Ammon's horn (tissue), 1 donor: Measurements from ENCODE around the gene FAM193A.
"Not testable (repeated sequence)": the region's sequence is repeated elsewhere in the genome, so short reads cannot be mapped to it uniquely, and the experiment has no call there.

Source experiments
- DNase-seq: peaks from one replicate; pipeline ENCODE4 v3.0.0-alpha.2; 2016; ENCODE audit warnings: low spot score

Gene FAM193A

GRCh38 chr4:2618729-2619128, 82.3 kb downstream of the FAM193A start:
- DNase-seq: not testable (repeated sequence)

DNA sequence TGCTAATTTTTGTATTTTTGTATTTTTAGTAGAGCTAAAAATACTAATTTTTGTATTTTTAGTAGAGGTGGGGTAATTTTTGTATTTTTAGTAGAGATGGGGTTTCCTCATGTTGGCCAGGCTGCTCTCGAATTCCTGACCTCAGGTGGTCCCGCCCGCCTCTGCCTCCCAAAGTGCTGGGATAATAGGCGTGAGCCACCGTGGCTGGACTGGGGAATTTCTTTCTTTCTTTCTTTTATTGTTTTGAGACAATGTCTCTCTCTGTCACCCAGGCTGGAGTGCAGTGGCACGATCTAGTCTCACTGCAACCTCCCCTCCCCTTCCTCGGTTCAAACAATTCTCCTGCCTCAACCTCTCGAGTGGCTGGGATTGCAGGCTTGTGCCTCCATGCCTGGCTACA, 83.0 kb downstream of the FAM193A start:
- no peak for DNase-seq

DNA sequence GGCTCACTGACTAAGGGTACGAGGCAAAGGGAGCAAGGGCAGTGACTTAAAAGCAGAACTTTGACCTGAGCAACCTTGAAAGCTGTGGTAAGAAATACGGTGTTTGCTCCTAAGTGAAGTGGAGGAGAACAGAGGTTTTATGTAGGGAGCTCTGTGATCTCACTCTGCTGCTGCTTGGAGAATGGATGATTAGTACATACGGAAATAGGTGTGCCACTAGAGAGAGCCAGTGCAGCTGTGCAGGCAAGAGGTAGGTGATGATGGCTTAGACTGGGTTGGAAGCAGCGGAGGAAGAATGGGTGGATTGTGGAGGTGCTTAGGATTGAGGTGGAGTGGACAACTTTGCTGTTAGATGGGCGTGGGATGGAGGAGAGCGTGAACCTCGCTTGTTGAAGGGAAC, 85.0 kb downstream of the FAM193A start:
- DNase-seq: no peak

GRCh38 chr4:2623442-2623841, 87.0 kb downstream of the FAM193A start:
- no peak for DNase-seq

GRCh38 chr4:2624782-2625530, 88.5 kb downstream of the FAM193A start:
- no peak for DNase-seq

- no peak for DNase-seq
Measured at GRCh38 chr4:2626231-2626630, 89.8 kb downstream of the FAM193A start.

DNA sequence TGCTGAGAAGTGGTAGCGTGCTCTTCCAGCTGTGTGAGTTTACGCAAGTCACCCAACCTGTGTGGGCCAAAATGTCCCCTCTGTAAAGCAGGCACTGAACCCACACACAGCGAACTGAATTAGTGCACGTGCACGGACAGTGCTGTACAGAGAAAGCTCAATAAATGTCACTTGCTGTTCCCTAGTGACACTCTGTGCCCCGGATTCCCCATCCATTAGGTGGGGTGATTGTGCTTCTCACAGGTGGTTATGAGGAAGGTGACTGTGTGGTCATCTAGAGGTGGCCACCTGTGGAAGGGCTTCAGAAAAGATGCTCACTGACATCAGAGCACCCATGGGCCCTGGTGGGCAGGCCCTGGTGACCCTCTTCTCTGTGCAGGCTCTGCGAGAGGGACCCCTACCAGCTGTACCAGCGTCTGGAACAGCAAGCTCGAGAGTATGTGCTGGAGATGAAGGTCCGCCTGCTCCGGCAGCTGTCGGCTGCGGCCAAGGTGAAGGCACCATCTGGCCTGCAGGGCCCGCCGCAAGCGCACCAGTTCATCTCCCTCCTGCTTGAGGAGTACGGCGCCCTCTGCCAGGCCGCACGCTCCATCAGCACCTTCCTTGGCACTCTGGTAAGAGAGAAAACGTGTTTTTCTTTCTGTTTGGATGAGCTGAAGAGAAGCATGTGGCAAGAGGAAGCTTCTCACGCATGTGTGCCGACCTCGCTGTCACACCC, 94.3 kb downstream of the FAM193A start:
- DNase-seq: no peak

- DNase-seq: no peak
Measured at GRCh38 chr4:2634014-2634413, 97.6 kb downstream of the FAM193A start.

DNA sequence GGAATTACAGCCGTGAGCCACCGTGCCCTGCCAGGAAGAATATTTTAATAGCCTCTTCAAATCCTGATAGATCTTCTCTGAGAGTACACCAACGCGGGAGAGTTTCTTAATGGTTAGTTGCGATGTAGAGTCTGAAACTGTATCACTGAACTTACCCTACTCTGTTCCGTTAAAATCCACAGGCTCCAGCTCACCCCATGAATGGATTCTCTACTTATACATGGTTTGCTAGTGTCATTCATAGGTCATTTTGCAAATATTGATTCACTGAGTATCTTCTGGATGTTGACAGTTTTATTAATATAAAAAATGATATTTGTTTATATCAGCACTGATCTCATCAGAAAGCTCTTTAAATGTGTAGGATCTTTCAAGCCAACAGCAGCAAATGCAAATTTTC, 99.9 kb downstream of the FAM193A start:
- no peak for DNase-seq

- not testable (repeated sequence) for DNase-seq
Measured at GRCh38 chr4:2636994-2637393, 100.5 kb downstream of the FAM193A start.

- no peak for DNase-seq
Measured at GRCh38 chr4:2637956-2638552, 101.6 kb downstream of the FAM193A start.

GRCh38 chr4:2638730-2639129, 102.3 kb downstream of the FAM193A start:
- DNase-seq: no peak

DNA sequence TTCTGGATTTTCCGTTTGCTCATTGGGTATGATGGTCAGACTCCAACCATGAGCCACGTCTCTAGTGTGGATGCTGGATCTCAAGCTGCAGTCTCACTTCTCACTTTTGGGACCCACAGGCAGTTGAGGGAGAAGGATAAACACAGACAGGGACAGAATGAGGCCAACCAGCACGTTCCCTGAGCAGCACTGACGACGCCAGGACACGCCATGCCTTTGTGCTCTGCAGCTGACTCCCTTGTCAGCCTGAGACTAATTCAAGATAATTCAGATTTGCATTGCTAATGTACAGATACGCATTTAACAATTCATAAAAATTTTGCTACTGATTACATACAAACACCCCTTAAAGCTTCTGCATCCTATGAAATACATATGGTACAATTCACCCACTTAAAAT, 106.5 kb downstream of the FAM193A start:
- DNase-seq: no peak

GRCh38 chr4:2643555-2643954, 107.1 kb downstream of the FAM193A start:
- no peak for DNase-seq

- no peak for DNase-seq
Measured at GRCh38 chr4:2646396-2647149, 110.1 kb downstream of the FAM193A start.

DNA sequence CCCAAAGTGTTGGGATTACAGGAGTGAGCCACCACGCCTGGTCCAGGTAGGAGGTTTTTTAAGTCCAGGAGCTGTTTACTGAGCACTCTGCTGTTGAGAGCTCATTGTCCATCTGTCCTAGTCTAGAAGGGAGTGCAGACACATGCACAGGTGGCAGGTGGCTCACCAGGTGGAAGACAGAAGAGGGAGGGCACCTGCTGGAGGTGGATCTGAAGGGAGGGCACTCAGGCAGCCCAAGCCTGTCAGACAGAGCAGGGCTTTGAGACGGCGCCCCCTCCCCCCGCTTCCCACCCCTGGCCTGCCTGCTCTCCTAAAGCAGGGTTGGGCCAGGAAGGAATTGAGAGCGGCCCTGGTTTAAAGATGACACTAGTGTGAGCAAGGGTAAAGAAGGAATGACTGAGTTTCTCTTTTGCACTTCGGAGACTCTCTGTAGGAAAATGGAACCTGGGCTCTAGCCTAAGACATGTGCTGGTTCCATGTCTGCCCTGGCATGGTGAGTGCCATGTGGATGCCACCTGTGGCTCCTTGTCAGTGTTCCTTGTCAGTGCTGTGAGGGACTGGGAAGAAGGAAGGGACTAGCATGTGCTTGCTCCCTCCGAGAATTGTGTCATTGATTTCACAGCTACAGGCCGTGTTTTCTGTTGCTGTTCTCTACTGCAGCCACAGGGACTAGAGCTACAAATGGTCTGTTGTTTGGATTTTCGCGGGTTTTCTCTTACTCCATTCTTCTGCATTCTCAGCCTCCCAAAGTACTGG, 111.1 kb downstream of the FAM193A start:
- DNase-seq: no peak

DNA sequence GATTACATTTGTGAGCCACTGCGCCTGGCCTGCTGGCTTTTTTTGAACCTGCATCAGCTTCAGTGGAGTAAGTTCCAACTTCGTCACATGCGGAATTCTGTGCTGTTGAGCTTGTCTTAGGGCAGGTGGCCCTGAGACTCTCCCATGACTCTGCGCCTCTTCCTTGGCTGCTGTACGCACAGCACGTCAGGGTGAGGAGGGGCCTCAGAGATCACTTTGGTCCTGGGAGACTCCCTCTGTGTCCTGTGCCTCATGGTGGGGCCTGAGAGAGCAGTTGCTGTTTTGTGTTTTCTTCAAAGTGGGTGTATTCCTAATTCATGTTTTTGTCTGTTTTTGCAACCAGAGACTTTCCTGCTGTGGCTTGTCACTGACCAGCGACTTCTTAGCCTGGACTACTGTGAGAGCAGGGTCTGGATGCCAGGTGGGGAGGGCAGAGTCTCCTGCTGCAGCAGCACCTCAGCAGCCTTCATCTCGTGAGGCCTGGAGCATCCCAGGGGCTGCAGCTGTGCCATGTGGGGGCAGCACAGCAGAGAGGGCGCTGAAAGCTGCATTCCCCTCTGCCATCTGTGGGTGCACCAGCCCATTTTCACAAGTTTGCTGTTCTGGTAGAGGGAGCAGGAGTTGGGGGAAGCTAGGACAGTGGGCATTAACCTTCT, 111.8 kb downstream of the FAM193A start:
- DNase-seq: no peak

GRCh38 chr4:2649604-2650114, 113.2 kb downstream of the FAM193A start:
- DNase-seq: no peak

GRCh38 chr4:2650276-2650675, 113.8 kb downstream of the FAM193A start:
- DNase-seq: no peak

DNA sequence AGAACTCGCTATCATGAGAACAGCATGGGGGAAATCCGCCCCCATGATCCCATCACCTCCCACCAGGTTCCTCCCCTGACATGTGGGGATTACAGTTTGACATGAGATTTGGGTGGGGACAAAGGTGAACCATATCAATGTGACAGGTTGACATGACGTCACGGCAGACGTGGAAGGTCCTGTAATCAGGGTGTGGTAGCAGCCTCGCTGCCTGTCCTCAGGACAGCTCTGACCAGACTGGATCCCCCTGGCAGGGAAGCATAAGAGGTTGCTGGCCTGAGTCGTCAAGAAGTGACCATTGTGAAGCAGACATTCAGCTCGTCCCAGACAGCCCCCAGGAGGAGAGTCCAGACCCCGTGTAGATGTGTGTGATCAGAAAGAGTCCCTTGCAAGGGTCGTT, 115.1 kb downstream of the FAM193A start:
- DNase-seq: no peak

- DNase-seq: no peak
Measured at GRCh38 chr4:2651998-2652397, 115.6 kb downstream of the FAM193A start.
